Uterus (tissue), 4 donors: ENCODE measurements around the gene MT1E. TPM values are rescaled to one million over a fixed set of nuclear protein-coding genes. Genes with fewer than 3 reads are reported as not detected.

Source experiments
- DNase-seq, 2 donors: peaks; one replicate each; pipeline ENCODE4 v3.0.0-alpha.2; 2019 to 2020
- H3K27ac ChIP-seq, 2 donors: fragments of 200-600 bp; sonication (generic); 1 replicate in 1 of 2; 2 replicates in 1 of 2; pipeline ENCODE4 v1.5.1; 2016 to 2018
- H3K27me3 ChIP-seq, 2 donors: fragments of 200-600 bp; sonication (generic); one replicate each; pipeline ENCODE4 v1.5.1; 2018 to 2019; ENCODE audit warnings: control low read depth in 1 of 2
- H3K36me3 ChIP-seq, 2 donors: fragments of 200-600 bp; sonication (generic); one replicate each; pipeline ENCODE4 v1.5.1; 2019; ENCODE audit warnings: control low read depth in 1 of 2
- H3K4me1 ChIP-seq, 2 donors: fragments of 200-600 bp; sonication (generic); one replicate each; pipeline ENCODE4 v1.5.1; 2018 to 2019; ENCODE audit warnings: control low read depth in 1 of 2
- H3K4me3 ChIP-seq, 2 donors: fragments of 200-600 bp; sonication (generic); 1 replicate in 1 of 2; 2 replicates in 1 of 2; pipeline ENCODE4 v1.5.1; 2018 to 2019; ENCODE audit warnings: mild to moderate bottlenecking in 1 of 2
- H3K9me3 ChIP-seq, 2 donors: fragments of 200-600 bp; sonication (generic); one replicate each; pipeline ENCODE4 v1.5.1; 2019; ENCODE audit warnings: control low read depth in 1 of 2
- POLR2A ChIP-seq, 2 donors: fragments of 450-650 bp; IDR thresholded peaks; one replicate each; pipeline ENCODE4 v1.6.1; 2016; ENCODE audit warnings: antibody characterized with exemption in 2 of 2, mild to moderate bottlenecking in 1 of 2, moderate library complexity in 1 of 2
- intact Hi-C: fragments of 100-400 bp; cut with DNase I; formaldehyde crosslinking; loops from one replicate; pipeline ENCODE4 v1.15.1; 2023; ENCODE audit warnings: low total_unique reads
- total RNA-seq, 4 donors: library from RNA; depleted of rRNA in 3 of 4; stranded (reverse); fragments of >200 nt in 3 of 4; gene quantifications; one replicate each; pipeline versions ENCODE4 v1.1.0 to v1.2.4, GENCODE V29; 2014 to 2023
- TF ChIP-seq, protein P1 (sequence below), 4 experiments: fragments of 200-600 bp in 2 of 4; fragments of 450-650 bp in 2 of 4; sonication (generic) in 2 of 4; IDR thresholded peaks; one replicate each; pipeline ENCODE4 v1.5.1; 2016 to 2019; ENCODE audit warnings: antibody characterized with exemption in 4 of 4, mild to moderate bottlenecking in 2 of 4, moderate library complexity in 1 of 4
- donor health status: DM: yes; HTN: yes; CAD: no.

Gene MT1E
- total RNA-seq, 4 donors from 2014 or later: 0.48 to 51.9 (median 51.2) TPM; not detected in 1

- no peak for DNase-seq
- no peaks in the 10 kb centered on the region for H3K27me3 ChIP-seq
- H3K4me1 ChIP-seq: no peaks in the 10 kb centered on the region
- no peak overlapping the region for H3K27ac ChIP-seq
- no peak overlapping the region for H3K4me3 ChIP-seq
- H3K36me3 ChIP-seq: no peaks in the 10 kb centered on the region
- H3K9me3 ChIP-seq: no peaks in the 10 kb centered on the region
- TF ChIP-seq, protein P1, sequence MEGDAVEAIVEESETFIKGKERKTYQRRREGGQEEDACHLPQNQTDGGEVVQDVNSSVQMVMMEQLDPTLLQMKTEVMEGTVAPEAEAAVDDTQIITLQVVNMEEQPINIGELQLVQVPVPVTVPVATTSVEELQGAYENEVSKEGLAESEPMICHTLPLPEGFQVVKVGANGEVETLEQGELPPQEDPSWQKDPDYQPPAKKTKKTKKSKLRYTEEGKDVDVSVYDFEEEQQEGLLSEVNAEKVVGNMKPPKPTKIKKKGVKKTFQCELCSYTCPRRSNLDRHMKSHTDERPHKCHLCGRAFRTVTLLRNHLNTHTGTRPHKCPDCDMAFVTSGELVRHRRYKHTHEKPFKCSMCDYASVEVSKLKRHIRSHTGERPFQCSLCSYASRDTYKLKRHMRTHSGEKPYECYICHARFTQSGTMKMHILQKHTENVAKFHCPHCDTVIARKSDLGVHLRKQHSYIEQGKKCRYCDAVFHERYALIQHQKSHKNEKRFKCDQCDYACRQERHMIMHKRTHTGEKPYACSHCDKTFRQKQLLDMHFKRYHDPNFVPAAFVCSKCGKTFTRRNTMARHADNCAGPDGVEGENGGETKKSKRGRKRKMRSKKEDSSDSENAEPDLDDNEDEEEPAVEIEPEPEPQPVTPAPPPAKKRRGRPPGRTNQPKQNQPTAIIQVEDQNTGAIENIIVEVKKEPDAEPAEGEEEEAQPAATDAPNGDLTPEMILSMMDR (IDR thresholded peaks at IDR 0.05): no peak
- no peak for TF ChIP-seq POLR2A (IDR thresholded peaks at IDR 0.05)
- intact Hi-C loops: no loop called here
These were observed 42.0 kb upstream of the MT1E start for GRCh38 chr16:56583351-56584168.

- Histone ChIP-seq H3K4me3 (no peak overlapping the region), H3K27ac (no peak overlapping the region), H3K4me1 (peaks cover 0 to 3% of the 10 kb centered on the region in 2 donors), H3K36me3 (no peaks in the 10 kb centered on the region), H3K27me3 (no peaks in the 10 kb centered on the region), H3K9me3 (no peaks in the 10 kb centered on the region)
- intact Hi-C loops: no loop called here
- no peak for DNase-seq
- TF ChIP-seq POLR2A (IDR thresholded peaks at IDR 0.05): no peak
- TF ChIP-seq, protein P1 (IDR thresholded peaks at IDR 0.05): no peak
These were observed 41.3 kb upstream of the MT1E start for GRCh38 chr16:56584276-56584675.

GRCh38 chr16:56588781-56589140, 36.8 kb upstream of the MT1E start:
- peaks cover 0 to 8% of the 10 kb centered on the region in 2 donors for H3K4me1 ChIP-seq
- H3K27me3 ChIP-seq: no peaks in the 10 kb centered on the region
- intact Hi-C loops: no loop called here
- no peak overlapping the region for H3K4me3 ChIP-seq
- no peak overlapping the region for H3K27ac ChIP-seq
- H3K9me3 ChIP-seq: no peaks in the 10 kb centered on the region
- TF ChIP-seq, protein P1 (IDR thresholded peaks at IDR 0.05): no peak
- no peak for TF ChIP-seq POLR2A (IDR thresholded peaks at IDR 0.05)
- H3K36me3 ChIP-seq: no peaks in the 10 kb centered on the region
- DNase-seq: no peak

GRCh38 chr16:56589141-56590039, 36.2 kb upstream of the MT1E start, which contains the start of gene MT3:
TSS of gene MT3 (plus strand) at chr16:56589528. CDS start at chr16:56589591, 63 bp downstream.
- Histone ChIP-seq H3K27ac (no peak within 1 kb of the TSS), H3K36me3 (no peaks in the 10 kb centered on the region), H3K9me3 (no peaks in the 10 kb centered on the region), H3K4me3 (peak within 1 kb of the TSS in 1 of 2 donors; percentile 3), H3K27me3 (no peaks in the 10 kb centered on the region), H3K4me1 (peaks cover 0 to 8% of the 10 kb centered on the region in 2 donors)
- intact Hi-C loops: no loop called here
- no peak for TF ChIP-seq POLR2A (IDR thresholded peaks at IDR 0.05)
- TF ChIP-seq, protein P1 (IDR thresholded peaks at IDR 0.05): no peak
- DNase-seq: no peak
